ENCODE results near the gene IRF1. TPM values are rescaled to one million over a fixed set of nuclear protein-coding genes. Genes with fewer than 3 reads are reported as not detected.
A peak's percentile ranks its signal among the peaks of the same experiment; 100 is the strongest.
"Not testable (repeated sequence)": the region's sequence is repeated elsewhere in the genome, so short reads cannot be mapped to it uniquely, and the experiment has no call there.

IRF1 gene
- total RNA-seq, 1 donor from 2014 or later, result 5.2 TPM

DNA sequence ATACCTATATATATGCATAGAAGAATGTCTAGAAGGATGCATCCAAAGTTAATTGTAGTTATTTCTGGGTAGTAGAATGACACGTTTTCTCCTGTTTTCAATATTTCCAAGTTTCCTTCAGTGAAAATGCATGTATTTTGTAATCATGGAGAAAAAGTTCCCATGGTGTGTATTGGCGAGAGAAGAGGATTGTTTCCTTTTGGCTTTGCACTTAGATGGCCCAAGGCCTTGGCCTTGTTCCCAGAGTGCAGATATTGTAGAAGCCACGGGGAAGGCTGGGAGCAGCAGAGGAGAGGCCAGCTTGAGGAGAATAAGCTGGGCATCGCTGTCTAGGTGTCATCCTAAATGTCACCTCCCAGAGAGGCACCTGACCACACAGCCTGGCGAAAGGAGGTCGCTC is 44.0 kb downstream of the IRF1 start:
- Histone ChIP-seq H3K9ac (ENCODE audit: low read depth in 1 of 3, low read length in 3 of 3) (no peak overlapping the region), H3K4me1 (ENCODE audit: control insufficient read depth in 3 of 3, insufficient read depth in 3 of 3, low read length in 3 of 3) (peaks cover 31 to 36% (median 33%) of the 10 kb centered on the region in 3 donors)

DNA sequence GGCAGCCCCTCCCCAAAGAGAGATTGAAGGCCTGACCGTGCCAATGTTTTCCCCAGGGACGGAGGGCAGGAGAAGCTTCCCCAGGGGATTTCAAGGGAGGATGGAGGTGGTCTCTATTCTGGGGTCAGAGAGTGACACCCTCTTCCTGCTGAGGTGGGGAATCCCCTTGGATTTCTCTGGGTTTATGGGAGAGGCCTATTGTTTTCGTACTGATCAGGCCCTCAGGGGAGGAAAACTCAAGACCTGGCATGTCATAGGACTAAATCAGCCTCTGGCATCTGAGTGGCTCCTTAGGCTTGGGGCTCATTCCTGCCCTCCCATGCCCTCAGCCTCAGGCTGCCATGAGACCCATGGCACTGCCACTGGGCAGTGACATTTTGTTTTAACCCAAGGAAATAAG is 44.6 kb downstream of the IRF1 start:
- H3K27ac ChIP-seq (ENCODE audit: low read depth, low read length), result peak overlapping the region; percentile 61
- peaks cover 28 to 31% (median 31%) of the 10 kb centered on the region in 3 donors for H3K4me1 ChIP-seq (ENCODE audit: control insufficient read depth in 3 of 3, insufficient read depth in 3 of 3, low read length in 3 of 3)

More for the DNA sequence above, 44.0 kb downstream of the IRF1 start:
- Histone ChIP-seq H3K9me3 (ENCODE audit: control insufficient read depth in 3 of 3, low read length in 3 of 3) (no peaks in the 10 kb centered on the region), H3K4me3 (ENCODE audit: low read length in 3 of 3) (peak overlapping the region in 1 of 3 donors; percentile 16), H3K27me3 (ENCODE audit: control insufficient read depth in 3 of 3, insufficient read depth in 3 of 3, low read length in 3 of 3) (no peaks in the 10 kb centered on the region), H3K27ac (ENCODE audit: low read depth, low read length) (peak overlapping the region; percentile 61), H3K36me3 (ENCODE audit: control insufficient read depth in 3 of 3, insufficient read depth in 3 of 3, low read length in 3 of 3) (peaks cover 2 to 9% (median 4%) of the 10 kb centered on the region in 3 donors)

DNA sequence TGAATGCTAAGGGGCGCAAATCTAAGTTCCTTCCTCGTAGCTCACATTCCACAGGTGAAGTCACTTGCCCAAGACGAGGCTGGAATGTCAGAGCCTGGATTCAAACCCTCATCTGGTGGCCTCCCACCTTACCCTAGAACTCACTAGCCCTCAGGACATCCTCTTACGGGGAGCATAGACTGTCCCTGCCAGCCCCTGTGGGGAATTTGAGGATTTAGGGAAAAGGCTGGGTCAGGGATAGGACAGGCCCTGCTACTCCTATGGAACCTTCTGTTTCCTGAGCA is 45.0 kb downstream of the IRF1 start:
- Histone ChIP-seq H3K9me3 (ENCODE audit: control insufficient read depth in 3 of 3, low read length in 3 of 3) (no peaks in the 10 kb centered on the region), H3K36me3 (ENCODE audit: control insufficient read depth in 3 of 3, insufficient read depth in 3 of 3, low read length in 3 of 3) (peaks cover 0 to 7% (median 4%) of the 10 kb centered on the region in 3 donors), H3K27ac (ENCODE audit: low read depth, low read length) (peak overlapping the region; percentile 61), H3K9ac (ENCODE audit: low read depth in 1 of 3, low read length in 3 of 3) (peak overlapping the region in 1 of 3 donors; percentile 35), H3K4me3 (ENCODE audit: low read length in 3 of 3) (no peak overlapping the region), H3K27me3 (ENCODE audit: control insufficient read depth in 3 of 3, insufficient read depth in 3 of 3, low read length in 3 of 3) (no peaks in the 10 kb centered on the region), H3K4me1 (ENCODE audit: control insufficient read depth in 3 of 3, insufficient read depth in 3 of 3, low read length in 3 of 3) (peaks cover 26 to 31% (median 31%) of the 10 kb centered on the region in 3 donors)

More for the DNA sequence above, 44.6 kb downstream of the IRF1 start:
- H3K4me3 ChIP-seq (ENCODE audit: low read length in 3 of 3), result no peak overlapping the region
- H3K27me3 ChIP-seq (ENCODE audit: control insufficient read depth in 3 of 3, insufficient read depth in 3 of 3, low read length in 3 of 3), result no peaks in the 10 kb centered on the region
- peak overlapping the region in 2 of 3 donors; percentile 33 to 35 for H3K9ac ChIP-seq (ENCODE audit: low read depth in 1 of 3, low read length in 3 of 3)
- H3K36me3 ChIP-seq (ENCODE audit: control insufficient read depth in 3 of 3, insufficient read depth in 3 of 3, low read length in 3 of 3), result peaks cover 0 to 7% (median 4%) of the 10 kb centered on the region in 3 donors
- no peaks in the 10 kb centered on the region for H3K9me3 ChIP-seq (ENCODE audit: control insufficient read depth in 3 of 3, low read length in 3 of 3)

DNA sequence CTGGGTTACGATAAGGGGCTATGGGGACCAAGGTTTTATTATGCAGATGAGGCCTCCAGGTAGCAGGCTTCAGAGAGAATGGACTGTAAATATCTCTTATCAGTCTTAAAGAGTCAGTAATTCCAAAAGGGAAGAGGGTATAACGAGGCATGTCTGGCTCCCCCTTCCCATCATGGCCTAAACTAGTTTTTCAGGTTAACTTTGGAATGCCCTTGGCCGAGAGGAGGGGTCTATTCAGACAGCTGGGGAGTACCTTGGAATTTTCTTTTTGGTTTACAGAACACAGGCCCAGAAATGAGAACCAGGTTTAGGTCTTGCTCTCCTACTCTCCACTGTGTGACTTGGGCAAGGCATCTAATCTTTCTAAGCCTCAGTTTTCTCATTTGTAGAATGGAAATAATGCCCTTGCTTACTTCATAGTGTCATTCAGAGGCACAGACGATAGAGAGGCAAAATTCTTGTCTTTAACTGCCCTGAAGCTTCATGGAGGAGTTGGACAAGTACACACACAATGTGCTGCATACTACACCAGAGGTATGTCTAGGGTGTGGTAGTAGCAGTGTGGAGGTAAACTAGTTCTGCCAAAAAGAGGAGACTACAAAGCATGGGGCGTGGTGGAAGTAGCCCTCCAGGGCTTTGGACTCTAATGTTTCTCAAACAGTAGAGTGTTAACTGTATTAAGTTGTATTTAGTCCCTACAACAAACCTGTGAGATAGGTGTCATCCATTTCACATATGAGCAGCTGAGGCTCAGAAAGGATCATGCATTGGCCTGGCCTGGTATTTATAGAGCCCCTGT is 45.5 kb downstream of the IRF1 start:
- peak overlapping the region; percentile 61 for H3K27ac ChIP-seq (ENCODE audit: low read depth, low read length)
- H3K9ac ChIP-seq (ENCODE audit: low read depth in 1 of 3, low read length in 3 of 3), result no peak overlapping the region
- no peak overlapping the region for H3K4me3 ChIP-seq (ENCODE audit: low read length in 3 of 3)
- no peaks in the 10 kb centered on the region for H3K9me3 ChIP-seq (ENCODE audit: control insufficient read depth in 3 of 3, low read length in 3 of 3)
- peaks cover 0 to 7% (median 4%) of the 10 kb centered on the region in 3 donors for H3K36me3 ChIP-seq (ENCODE audit: control insufficient read depth in 3 of 3, insufficient read depth in 3 of 3, low read length in 3 of 3)
- peaks cover 27 to 35% (median 33%) of the 10 kb centered on the region in 3 donors for H3K4me1 ChIP-seq (ENCODE audit: control insufficient read depth in 3 of 3, insufficient read depth in 3 of 3, low read length in 3 of 3)
- H3K27me3 ChIP-seq (ENCODE audit: control insufficient read depth in 3 of 3, insufficient read depth in 3 of 3, low read length in 3 of 3), result no peaks in the 10 kb centered on the region

DNA sequence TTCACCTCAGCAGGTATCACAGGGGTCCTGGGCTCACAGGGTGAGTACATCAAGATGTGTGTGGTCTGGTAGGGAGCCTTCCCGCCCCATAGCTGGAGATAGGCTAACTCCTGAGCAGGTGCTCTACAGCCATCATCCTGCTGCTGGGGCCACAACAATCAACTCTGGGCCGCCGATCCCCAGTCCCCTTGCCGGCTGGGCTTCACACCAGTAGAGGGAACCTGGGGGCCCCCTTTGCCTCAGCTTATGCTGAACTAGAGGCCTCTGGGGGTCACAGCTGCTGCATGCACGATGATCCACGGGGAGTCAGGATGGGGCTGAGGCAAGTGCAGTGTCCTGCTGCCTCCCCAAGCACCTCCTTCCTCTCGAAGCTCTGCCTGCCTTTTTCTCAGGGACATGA is 46.5 kb downstream of the IRF1 start:
- H3K4me1 ChIP-seq (ENCODE audit: control insufficient read depth in 3 of 3, insufficient read depth in 3 of 3, low read length in 3 of 3), result peaks cover 37 to 45% (median 42%) of the 10 kb centered on the region in 3 donors
- no peak overlapping the region for H3K9ac ChIP-seq (ENCODE audit: low read depth in 1 of 3, low read length in 3 of 3)
- no peak overlapping the region for H3K27ac ChIP-seq (ENCODE audit: low read depth, low read length)
- no peaks in the 10 kb centered on the region for H3K27me3 ChIP-seq (ENCODE audit: control insufficient read depth in 3 of 3, insufficient read depth in 3 of 3, low read length in 3 of 3)
- peaks cover 0 to 2% (median 0%) of the 10 kb centered on the region in 3 donors for H3K36me3 ChIP-seq (ENCODE audit: control insufficient read depth in 3 of 3, insufficient read depth in 3 of 3, low read length in 3 of 3)
- no peaks in the 10 kb centered on the region for H3K9me3 ChIP-seq (ENCODE audit: control insufficient read depth in 3 of 3, low read length in 3 of 3)
- no peak overlapping the region for H3K4me3 ChIP-seq (ENCODE audit: low read length in 3 of 3)

DNA sequence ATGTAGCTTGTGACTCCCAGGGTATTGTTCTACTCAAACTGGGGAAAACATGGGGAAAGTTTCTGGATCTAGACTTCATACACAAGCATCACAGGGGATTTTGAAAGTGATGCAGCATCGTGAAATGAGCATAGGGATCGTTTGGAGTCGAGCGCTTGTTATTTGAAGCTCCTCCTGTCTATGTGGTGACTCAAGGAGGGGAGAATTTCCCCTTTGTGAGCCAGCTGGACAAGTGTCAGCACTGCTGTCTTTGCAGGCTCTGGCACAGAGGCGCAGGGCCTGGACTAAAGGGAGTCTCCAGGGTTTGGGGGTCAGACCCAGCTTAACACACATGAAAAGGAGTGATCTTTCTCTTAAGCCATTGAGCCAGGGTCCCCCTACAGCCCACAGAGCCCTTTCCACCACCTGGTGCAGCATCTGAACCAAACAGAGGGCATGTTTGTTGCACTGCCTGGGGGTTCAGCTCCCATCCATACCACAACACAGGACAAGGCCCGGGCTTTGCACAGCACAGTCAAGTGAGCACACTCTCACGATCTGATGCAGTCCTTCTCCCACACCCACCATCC is 51.0 kb downstream of the IRF1 start:
- Histone ChIP-seq H3K4me1 (ENCODE audit: control insufficient read depth in 3 of 3, insufficient read depth in 3 of 3, low read length in 3 of 3) (peaks cover 33 to 58% (median 55%) of the 10 kb centered on the region in 3 donors), H3K4me3 (ENCODE audit: low read length in 3 of 3) (peak overlapping the region in 2 of 3 donors; percentile 40 to 45), H3K36me3 (ENCODE audit: control insufficient read depth in 3 of 3, insufficient read depth in 3 of 3, low read length in 3 of 3) (peaks cover 0 to 2% (median 0%) of the 10 kb centered on the region in 3 donors), H3K27ac (ENCODE audit: low read depth, low read length) (peak overlapping the region; percentile 54), H3K9me3 (ENCODE audit: control insufficient read depth in 3 of 3, low read length in 3 of 3) (no peaks in the 10 kb centered on the region), H3K9ac (ENCODE audit: low read depth in 1 of 3, low read length in 3 of 3) (peak overlapping the region; percentile 41 to 75 (median 68)), H3K27me3 (ENCODE audit: control insufficient read depth in 3 of 3, insufficient read depth in 3 of 3, low read length in 3 of 3) (no peaks in the 10 kb centered on the region)

DNA sequence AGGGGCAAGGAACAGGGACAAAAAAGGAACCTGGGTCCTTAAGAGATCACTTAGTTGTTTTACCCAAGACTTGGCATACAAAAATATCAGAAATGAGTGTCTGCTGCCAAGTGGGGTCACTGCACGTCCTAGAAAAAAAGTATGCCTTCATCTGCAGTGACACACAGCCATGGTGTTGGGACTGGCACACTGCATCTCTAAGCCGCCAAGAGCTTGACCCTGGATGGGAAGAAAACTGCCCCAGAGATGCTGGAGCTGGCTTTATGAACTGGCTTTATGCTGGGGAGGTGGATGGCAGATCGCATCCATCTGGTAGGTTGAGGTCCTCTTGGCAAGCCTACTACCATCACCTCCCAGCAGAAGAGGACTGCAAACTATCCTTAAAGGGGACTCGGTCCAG is 51.7 kb downstream of the IRF1 start:
- Histone ChIP-seq H3K4me1 (ENCODE audit: control insufficient read depth in 3 of 3, insufficient read depth in 3 of 3, low read length in 3 of 3) (peaks cover 38 to 59% (median 58%) of the 10 kb centered on the region in 3 donors), H3K27me3 (ENCODE audit: control insufficient read depth in 3 of 3, insufficient read depth in 3 of 3, low read length in 3 of 3) (no peaks in the 10 kb centered on the region), H3K9me3 (ENCODE audit: control insufficient read depth in 3 of 3, low read length in 3 of 3) (no peaks in the 10 kb centered on the region), H3K4me3 (ENCODE audit: low read length in 3 of 3) (no peak overlapping the region), H3K27ac (ENCODE audit: low read depth, low read length) (peak overlapping the region; percentile 54), H3K36me3 (ENCODE audit: control insufficient read depth in 3 of 3, insufficient read depth in 3 of 3, low read length in 3 of 3) (no peaks in the 10 kb centered on the region), H3K9ac (ENCODE audit: low read depth in 1 of 3, low read length in 3 of 3) (peak overlapping the region in 1 of 3 donors; percentile 34)

DNA sequence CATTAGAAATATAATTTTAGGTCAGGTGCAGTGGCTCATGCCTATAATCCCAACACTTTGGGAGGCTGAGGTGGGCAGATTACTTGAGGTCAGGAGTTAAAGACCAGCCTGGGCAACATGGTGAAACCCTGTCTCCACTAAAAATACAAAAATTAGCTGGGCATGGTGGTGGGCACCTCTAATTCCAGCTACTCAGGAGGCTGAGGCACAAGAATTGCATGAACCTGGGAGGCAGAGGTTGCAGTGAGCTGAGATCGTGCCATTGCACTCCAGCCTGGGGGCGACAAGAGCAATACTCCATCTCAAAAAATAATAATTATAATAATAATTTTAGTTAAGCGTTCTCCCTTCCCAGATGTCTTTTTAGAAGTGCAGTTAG is 52.3 kb downstream of the IRF1 start:
- H3K9ac ChIP-seq (ENCODE audit: low read depth in 1 of 3, low read length in 3 of 3); H3K36me3 ChIP-seq (ENCODE audit: control insufficient read depth in 3 of 3, insufficient read depth in 3 of 3, low read length in 3 of 3); H3K4me3 ChIP-seq (ENCODE audit: low read length in 3 of 3); H3K27me3 ChIP-seq (ENCODE audit: control insufficient read depth in 3 of 3, insufficient read depth in 3 of 3, low read length in 3 of 3); H3K9me3 ChIP-seq (ENCODE audit: control insufficient read depth in 3 of 3, low read length in 3 of 3): not testable (repeated sequence)
- Histone ChIP-seq H3K27ac (ENCODE audit: low read depth, low read length) (peak overlapping the region; percentile 54), H3K4me1 (ENCODE audit: control insufficient read depth in 3 of 3, insufficient read depth in 3 of 3, low read length in 3 of 3) (peaks cover 40 to 56% (median 55%) of the 10 kb centered on the region in 3 donors)

DNA sequence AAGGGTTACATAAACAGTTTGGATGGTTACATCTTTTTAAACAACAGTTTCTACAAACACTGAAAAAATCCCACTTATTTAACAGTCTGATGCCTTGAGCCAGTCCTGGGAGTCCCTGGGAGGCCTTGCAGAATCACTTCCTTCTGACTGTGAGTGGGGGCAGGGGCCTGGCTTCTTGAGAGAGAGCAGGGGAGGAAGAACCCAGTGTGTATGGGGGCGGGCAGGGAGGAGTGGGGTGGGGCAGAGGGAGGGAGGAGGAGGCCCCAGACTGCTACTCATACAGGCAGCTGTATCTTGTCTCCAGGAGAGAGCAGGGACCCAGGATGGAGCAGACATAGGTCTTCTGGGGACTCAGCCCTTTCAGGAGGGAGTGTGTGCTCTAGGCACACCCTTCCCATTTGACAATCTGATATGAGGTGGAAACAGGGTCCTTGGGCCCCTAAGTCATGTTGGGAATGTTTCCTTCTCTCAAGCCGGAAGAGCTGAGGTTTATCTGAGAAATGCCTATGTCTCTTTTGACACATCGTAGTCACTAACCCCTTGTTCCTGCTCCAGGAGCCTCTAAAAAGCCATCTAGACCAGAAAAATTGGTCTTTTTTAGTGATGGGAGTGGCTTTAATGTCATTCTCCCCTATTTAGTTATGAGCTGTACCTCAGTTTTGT is 52.8 kb downstream of the IRF1 start:
- no peaks in the 10 kb centered on the region for H3K9me3 ChIP-seq (ENCODE audit: control insufficient read depth in 3 of 3, low read length in 3 of 3)
- no peak overlapping the region for H3K4me3 ChIP-seq (ENCODE audit: low read length in 3 of 3)
- no peaks in the 10 kb centered on the region for H3K36me3 ChIP-seq (ENCODE audit: control insufficient read depth in 3 of 3, insufficient read depth in 3 of 3, low read length in 3 of 3)
- H3K9ac ChIP-seq (ENCODE audit: low read depth in 1 of 3, low read length in 3 of 3), result no peak overlapping the region
- peaks cover 40 to 59% (median 56%) of the 10 kb centered on the region in 3 donors for H3K4me1 ChIP-seq (ENCODE audit: control insufficient read depth in 3 of 3, insufficient read depth in 3 of 3, low read length in 3 of 3)
- no peaks in the 10 kb centered on the region for H3K27me3 ChIP-seq (ENCODE audit: control insufficient read depth in 3 of 3, insufficient read depth in 3 of 3, low read length in 3 of 3)
- peak overlapping the region; percentile 59 for H3K27ac ChIP-seq (ENCODE audit: low read depth, low read length)

DNA sequence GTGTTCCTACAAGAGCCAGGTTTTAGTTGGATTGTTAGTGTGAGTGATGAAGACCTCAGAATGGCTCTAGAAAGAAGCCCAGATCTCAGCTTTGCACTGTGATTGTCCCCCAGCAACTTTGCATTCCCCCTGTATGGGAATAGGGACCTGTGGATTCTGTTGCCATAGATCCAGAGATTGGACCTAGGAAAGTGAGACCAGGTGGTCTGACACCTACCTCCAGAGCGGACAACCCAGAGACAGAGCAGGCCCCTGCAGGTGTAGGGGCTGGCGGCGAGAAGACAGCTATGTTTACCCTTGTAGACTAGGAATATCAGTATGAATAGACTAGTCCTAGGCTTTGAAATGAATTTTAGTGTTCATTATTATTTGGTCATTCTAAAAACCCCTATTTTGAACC is 53.6 kb downstream of the IRF1 start:
- Histone ChIP-seq H3K4me3 (ENCODE audit: low read length in 3 of 3) (no peak overlapping the region), H3K4me1 (ENCODE audit: control insufficient read depth in 3 of 3, insufficient read depth in 3 of 3, low read length in 3 of 3) (peaks cover 40 to 61% (median 56%) of the 10 kb centered on the region in 3 donors), H3K27me3 (ENCODE audit: control insufficient read depth in 3 of 3, insufficient read depth in 3 of 3, low read length in 3 of 3) (no peaks in the 10 kb centered on the region), H3K9ac (ENCODE audit: low read depth in 1 of 3, low read length in 3 of 3) (no peak overlapping the region), H3K9me3 (ENCODE audit: control insufficient read depth in 3 of 3, low read length in 3 of 3) (no peaks in the 10 kb centered on the region), H3K36me3 (ENCODE audit: control insufficient read depth in 3 of 3, insufficient read depth in 3 of 3, low read length in 3 of 3) (no peaks in the 10 kb centered on the region), H3K27ac (ENCODE audit: low read depth, low read length) (peak overlapping the region; percentile 59)

Data from skeletal muscle tissue (tissue), 4 donors.